GM19324 (cell line): ENCODE measurements around the gene ALPI.
"Not testable (repeated sequence)": the region's sequence is repeated elsewhere in the genome, so short reads cannot be mapped to it uniquely, and the experiment has no call there.

Experiments used
- ATAC-seq: cut with Tn5 transposase; IDR thresholded peaks from one replicate; pipeline ENCODE4 v1.9.1; 2021; ENCODE audit warnings: mild to moderate bottlenecking, moderate library complexity; ENCODE audit not compliant: unreplicated experiment, low FRiP score

ALPI gene

GRCh38 chr2:232455426-232456255, at the start of gene ALPI:
ALPI (plus strand) TSS chr2:232456153; CDS start chr2:232456200, 47 bp downstream.
- ATAC-seq: no peak

- ATAC-seq: no peak
Measured at GRCh38 chr2:232406556-232407310, 49.2 kb upstream of the ALPI start, which contains the start of gene ALPG. ALPG (plus strand) TSS chr2:232406844; CDS start chr2:232406895, 51 bp downstream.

- ATAC-seq: not testable (repeated sequence)
Measured at GRCh38 chr2:232407428-232408150, 48.4 kb upstream of the ALPI start.

GRCh38 chr2:232408269-232408668, 47.7 kb upstream of the ALPI start:
- not testable (repeated sequence) for ATAC-seq

GRCh38 chr2:232409617-232410016, 46.3 kb upstream of the ALPI start:
- ATAC-seq: not testable (repeated sequence)

- ATAC-seq: no peak
Measured at GRCh38 chr2:232410238-232410900, 45.6 kb upstream of the ALPI start.

- no peak for ATAC-seq
Measured at GRCh38 chr2:232411901-232412629, 43.9 kb upstream of the ALPI start.

- no peak for ATAC-seq
Measured at GRCh38 chr2:232412986-232413385, 43.0 kb upstream of the ALPI start.

GRCh38 chr2:232415138-232415690, 40.7 kb upstream of the ALPI start:
- no peak for ATAC-seq

GRCh38 chr2:232415736-232416520, 40.0 kb upstream of the ALPI start:
- no peak for ATAC-seq

- no peak for ATAC-seq
Measured at GRCh38 chr2:232416521-232417470, 39.2 kb upstream of the ALPI start.

GRCh38 chr2:232417489-232417888, 38.5 kb upstream of the ALPI start:
- ATAC-seq: no peak

GRCh38 chr2:232418056-232418455, 37.9 kb upstream of the ALPI start:
- no peak for ATAC-seq

- no peak for ATAC-seq
Measured at GRCh38 chr2:232418466-232419244, 37.3 kb upstream of the ALPI start.

GRCh38 chr2:232419245-232420072, 36.5 kb upstream of the ALPI start:
- no peak for ATAC-seq

- no peak for ATAC-seq
Measured at GRCh38 chr2:232420073-232420454, 35.9 kb upstream of the ALPI start.
